Stimulated activated CD4-positive, alpha-beta T cell treated with anti-CD3 and anti-CD28 coated beads, Interleukin-12 subunit alpha, Interleukin-12 subunit beta, amount 100 ng/mL, for 24 hours (primary cell): ENCODE data around the gene TRMT11.
"Not testable (repeated sequence)": the region's sequence is repeated elsewhere in the genome, so short reads cannot be mapped to it uniquely, and the experiment has no call there.

Source experiments
- DNase-seq, 2 experiments: peaks; one replicate each; pipeline ENCODE4 v3.0.0-alpha.2; 2020; ENCODE audit warnings: low read depth in 2 of 2

TRMT11 gene

DNA sequence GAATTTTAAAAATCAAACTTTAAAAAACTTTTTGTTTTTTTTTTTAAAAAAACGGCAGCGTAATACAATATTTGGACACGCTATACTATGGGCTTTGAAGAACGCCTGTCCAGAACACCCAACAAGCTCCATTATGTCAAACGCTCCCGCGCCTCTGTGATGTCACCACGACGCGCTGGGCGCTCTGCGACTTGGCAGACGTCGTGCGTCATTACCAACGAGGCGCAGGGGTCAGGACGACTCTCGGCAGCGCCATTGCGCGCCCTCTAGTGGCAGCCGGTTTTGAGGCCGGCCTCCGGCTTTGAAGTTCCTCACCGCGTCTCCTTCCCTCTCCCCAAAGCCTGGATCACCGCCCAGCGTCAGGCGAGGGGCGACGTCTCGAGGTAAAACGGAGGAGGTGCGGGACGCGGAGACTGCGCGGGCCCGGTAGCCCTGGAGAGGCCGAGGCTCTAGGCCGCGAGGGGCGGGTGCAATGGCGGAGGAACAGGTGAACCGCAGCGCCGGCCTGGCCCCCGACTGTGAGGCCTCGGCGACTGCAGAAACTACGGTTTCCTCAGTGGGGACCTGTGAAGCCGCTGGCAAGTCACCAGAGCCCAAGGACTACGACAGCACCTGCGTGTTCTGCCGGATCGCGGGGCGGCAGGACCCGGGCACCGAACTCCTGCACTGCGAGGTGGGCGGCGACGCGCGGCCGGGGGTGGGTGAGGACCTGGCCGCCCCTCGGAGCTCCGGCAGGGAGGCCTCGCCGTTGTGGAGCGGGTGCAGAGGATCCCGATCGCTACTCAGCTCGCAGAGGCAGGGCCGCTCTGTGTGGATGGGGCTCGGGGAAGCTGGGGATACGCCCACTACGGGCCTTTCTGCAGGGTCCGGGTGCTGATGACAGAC lies 29.6 kb upstream of the TRMT11 start, which contains the start of gene HINT3:
Gene HINT3, plus strand, starts transcription at position 265 of the 885 bp plus-strand sequence. Its CDS starts 208 bp downstream, at position 473.
- peak; percentile 96 to 99 for DNase-seq

DNA sequence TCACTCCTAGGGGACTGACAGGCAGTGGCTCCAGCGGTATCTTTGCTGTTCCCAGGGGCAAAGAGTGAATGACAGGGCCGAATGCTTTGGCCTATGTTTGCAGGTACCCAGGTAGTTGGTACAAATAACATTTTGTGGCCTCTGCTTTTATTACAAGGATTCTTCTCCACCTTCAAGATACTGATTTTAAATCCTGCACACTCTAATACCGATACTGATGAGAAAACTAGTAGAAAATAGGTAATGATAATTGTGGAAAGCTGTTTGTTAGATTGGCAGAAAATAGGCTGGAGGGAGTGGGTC lies 29.0 kb upstream of the TRMT11 start:
- DNase-seq: no peak

DNA sequence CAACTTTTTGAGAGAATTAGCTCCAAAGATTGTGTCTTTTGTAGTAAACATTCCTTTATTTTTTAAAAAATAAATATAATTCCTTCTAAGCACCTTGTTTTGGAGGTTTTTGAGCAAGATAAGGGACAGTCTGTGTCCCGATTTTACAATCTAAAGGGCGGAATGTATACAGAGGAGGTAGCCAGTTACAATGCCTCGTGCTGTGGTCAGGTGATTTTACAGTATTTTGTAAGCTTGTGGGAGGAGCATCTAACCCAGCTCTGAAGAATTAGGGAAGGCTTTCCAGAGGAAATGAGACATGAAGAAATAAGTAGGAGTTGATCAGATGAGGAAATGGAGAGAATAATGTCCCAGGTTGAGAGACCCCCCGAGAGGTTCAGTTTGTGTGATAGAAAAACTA lies 28.5 kb upstream of the TRMT11 start:
- DNase-seq: no peak

DNA sequence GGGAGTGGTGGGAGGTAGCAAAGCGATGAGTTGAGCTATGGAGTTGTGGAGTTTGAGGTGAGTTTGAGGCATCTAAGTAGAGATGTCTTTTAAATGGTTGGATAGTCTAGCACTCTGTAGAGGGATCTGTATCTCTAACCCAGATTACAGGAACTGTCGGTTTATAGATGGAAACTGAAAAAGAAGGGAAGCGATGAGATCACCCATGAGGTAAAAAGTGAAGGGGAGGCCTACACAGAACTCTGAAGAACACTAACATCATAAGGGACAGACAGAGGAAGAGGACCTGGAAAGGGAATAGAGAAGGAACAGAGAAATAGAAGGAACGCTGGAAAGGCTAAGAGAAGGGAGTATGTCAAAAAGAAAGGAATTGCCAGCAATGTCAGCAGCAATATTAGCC lies 27.3 kb upstream of the TRMT11 start:
- DNase-seq: no peak

DNA sequence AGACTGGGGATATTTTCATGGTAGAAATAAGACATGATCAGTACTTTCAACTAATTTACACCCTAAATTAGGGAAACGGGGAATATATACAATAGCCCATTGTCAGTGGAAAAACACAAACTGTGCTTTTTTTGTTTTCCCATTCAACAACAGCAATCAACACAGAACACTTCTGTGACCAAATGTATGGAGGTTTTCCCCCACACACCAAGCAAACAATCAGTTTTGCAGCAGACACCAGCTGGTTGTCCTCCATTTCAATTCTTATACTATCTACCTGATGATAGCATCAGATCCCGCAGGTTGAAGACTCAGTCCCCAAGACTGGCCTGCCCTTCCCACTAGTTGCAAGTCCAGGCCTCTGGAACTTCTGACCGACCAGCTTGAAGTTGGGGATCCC lies 25.2 kb upstream of the TRMT11 start:
- DNase-seq: no peak

DNA sequence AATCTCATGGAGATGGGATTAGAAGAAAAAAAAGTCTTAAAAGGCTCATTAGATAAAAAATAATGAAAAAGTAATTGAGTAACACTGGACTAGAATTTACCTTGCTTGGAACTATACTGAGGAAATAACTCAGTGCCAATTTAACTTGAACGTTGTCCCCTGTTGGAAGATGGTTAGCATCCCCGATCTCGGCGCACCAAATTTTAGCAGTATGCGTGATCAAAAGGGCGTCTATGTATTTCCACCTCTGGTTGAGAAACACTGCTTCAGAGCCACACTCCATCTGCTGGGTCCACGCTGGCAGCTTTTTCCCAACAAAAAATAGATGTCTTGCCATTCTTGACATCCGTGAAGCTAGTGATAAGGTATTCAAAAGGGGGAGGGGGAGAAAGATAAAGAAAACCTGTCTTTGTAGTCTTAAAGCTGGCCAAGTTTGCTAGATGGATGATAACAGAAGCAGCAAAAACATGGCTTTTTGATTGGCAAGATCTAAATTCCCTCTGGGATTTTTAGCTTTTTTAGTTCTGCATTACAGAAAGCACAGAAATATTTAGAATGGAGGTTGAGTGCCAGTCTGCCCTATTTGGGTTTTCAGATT lies 23.3 kb upstream of the TRMT11 start:
- DNase-seq: no peak

DNA sequence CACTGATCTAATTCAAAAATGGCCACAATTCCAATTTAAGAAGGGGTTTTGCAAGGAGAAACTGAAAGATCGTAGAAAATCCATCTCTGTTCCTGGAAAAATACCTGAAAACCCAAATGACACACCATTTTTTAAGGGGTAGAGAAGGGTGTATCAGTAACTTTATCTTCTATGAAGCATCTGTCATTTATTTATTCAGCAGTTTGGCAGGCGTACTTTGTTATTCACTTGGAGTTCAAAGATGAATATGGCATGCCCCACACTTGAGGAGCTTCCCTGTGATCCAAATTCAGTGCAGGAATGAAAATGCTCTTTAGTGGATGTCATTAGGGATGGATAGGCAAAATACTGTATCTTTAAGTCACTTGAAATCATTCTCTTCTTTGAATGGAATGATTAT lies 22.5 kb upstream of the TRMT11 start:
- no peak for DNase-seq

DNA sequence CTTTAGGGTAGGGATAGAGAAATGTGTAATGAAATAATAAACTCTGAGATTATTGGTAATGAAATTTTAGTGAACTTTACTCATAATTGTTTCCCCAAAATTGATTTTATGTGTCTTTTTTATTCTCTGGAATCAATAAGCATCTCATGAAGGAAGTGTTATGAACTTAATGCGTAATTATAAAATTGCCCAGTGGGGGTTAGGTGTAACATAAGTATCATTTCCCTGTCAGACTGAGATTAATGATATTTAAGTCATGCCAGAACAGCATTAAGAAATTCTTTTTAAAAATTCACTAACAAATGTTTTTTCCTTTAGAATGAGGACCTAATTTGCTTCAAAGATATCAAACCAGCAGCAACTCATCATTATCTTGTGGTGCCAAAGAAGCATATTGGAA lies 19.8 kb upstream of the TRMT11 start:
- DNase-seq: no peak

DNA sequence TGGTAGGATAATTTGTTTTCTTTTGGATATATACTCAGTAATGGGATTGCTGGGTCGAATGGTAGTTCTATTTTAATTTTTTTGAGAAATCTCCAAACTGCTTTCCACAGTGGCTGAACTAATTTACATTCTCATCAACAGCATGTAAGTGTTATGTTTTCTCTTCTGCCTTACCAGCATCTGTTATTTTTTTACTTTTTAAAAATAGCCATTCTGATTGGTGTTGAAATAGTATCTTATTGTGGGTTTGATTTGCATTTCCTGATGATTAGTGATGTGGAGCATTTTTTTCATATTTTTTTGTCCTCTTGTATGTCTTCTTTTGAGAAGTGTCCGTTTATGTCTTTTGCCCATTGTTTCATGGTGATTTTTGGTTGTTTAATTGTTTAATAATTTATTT lies 17.8 kb upstream of the TRMT11 start:
- no peak for DNase-seq

DNA sequence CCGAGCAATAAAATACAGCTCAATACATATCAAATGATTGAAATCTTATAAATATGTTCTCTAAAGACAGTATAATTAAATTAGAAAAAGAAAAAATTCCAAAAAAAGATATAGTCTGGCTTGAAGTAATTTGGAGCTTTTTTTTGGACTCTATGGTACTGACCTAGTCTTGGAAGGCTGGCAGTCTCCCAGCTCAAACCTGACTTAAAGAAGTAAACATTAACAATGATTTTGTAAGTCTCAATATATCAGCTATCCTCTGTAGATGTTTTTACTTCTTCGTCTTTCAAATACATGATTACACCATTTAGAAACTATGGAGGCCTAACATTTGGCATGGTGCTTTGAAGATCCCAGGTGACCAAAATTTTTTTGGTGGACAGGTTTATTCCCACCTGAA lies 15.6 kb upstream of the TRMT11 start:
- DNase-seq: no peak

DNA sequence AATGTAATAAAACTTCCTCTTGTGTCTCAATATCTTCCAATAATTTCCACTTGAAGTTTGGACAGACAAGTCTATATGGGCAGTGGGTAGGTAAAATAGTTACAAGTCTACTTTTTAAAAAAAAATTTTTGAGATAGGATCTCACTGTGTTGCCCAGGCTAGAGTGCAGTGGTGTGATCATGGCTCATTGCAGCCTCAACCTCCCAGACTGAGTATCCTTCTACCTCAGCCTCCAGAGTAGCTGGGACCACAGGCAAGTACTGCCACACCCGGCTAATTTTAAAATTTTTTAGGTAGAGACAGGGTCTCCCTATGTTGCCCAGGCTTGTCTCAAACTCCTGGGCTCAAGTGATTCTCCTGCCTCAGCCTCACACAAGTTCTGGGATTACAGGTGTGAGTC lies 13.9 kb upstream of the TRMT11 start:
- not testable (repeated sequence) for DNase-seq

DNA sequence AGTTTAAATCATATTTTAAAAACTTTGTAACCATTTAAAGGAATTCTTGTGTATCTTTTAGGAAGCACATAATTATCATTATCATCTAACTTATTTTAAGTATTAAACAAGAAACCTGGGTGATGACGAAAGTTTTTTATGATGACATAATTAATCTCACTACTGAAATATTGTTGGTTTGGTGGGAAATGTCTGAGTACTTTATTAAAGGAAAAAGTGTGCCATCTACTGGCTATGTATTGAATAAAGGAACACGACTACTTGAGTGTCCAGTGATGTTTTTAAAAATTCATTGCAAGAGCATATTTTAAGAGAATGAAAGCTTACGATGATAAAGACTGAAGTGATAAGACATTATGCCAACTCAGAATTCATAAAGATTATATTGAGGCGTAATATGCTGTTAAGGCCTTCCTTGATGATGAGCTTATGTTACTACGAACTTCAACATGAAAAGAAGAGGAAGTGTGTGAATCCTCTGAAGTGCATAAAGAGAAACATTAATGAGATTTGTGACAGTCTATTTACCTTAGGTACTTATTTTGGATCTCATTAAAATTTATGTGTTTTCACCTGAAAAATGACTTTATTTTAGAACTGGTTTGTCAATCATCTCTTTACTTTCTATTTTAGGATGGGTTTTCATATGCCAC lies 12.0 kb upstream of the TRMT11 start:
- no peak for DNase-seq

DNA sequence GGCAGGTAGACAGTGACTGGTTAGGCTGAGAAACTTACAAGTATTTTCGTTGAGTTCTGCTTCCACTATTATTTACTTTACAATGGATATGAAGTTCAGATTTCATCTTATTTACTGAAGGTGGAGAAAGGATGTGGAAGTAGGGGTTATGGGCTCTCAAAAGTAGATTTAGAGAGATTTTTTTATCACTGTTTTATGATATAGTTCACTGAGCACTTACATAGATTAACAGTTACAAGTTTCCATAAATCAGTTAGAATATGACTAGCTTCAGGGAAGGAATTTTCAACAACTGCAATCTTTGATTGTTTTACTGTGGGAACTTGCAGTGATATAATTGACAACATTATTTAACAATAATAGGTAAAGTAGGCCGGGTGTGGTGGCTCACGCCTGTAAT lies 7.2 kb upstream of the TRMT11 start:
- no peak for DNase-seq

DNA sequence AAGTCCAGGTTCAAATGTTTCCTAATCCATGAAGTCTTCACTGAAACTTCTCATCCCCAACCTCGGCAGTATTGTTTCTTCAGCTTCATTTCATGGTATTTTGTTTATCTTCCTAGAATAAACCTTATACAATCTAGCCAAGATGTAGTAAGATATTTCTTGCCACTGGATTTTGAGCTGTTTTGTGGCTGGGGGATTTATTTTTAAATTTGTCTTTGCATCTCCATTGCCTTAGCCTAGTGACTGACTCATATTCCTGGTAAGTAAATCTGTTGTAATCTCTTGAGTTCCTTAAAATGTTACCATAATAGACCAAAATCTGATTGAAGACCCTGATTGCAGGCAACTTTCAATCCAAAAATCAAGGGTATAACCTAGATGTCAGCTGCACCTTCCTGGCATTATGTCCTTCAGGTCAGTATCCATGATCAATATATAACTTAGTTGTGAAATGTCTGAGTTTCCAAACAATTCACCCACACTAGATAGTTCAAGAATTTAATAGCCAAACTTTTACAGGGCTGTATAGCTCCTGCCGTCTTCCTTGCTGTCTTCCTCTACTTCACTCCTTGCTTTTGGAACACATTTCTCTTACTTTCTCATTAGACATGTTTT lies 4.7 kb upstream of the TRMT11 start:
- DNase-seq: no peak

DNA sequence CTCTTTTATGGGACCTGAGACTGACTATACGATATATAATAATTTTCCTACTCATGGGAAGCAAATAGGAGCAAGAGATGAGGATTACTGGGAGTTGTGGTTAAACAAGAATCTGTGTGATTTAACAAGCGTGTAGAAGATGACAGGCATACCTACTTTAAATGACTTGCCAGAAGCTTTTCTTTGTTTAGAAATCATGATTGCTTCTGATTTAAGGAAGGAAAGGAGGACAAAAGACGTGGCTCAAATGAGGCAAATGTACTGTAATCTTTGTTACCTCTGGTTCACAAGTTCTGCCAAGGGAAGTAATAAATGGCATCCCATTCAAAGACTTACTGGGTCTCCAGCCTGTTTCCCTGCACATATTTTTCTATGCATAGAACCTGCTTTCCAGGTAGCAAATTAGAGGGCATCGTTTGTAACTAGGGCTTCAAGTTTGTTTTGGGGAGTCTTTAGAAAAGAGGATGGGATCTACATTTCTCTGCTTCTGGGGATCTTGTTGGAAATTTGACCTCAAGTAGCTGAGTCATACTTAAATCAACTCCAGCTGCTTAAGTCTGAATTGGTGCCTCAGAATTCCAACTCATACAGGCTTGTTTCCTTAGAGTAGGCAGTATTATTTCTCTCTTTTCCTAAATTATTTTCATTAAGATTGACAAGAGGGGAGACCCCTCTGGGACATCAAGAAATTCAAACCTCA lies 2.9 kb upstream of the TRMT11 start:
- no peak for DNase-seq

DNA sequence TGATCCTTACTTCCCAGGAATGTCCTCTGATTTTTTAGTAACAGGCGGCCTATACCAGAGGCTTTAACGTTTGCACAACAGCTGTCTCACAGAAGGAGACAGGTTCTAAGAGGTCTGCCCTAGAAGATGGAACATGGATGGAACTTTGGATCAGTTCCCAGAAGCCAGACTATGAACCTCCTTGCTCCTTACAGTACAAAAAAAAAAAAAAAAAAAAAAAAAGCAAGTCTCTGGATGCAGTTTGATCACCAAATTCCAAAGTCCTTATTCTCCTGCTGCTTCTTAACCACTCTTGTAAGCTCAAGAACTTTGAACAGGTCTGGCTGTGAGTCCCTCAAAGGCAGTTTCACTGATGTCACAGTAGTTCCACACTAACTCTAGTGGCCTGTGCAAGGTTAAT lies 2.0 kb upstream of the TRMT11 start:
- DNase-seq: no peak

DNA sequence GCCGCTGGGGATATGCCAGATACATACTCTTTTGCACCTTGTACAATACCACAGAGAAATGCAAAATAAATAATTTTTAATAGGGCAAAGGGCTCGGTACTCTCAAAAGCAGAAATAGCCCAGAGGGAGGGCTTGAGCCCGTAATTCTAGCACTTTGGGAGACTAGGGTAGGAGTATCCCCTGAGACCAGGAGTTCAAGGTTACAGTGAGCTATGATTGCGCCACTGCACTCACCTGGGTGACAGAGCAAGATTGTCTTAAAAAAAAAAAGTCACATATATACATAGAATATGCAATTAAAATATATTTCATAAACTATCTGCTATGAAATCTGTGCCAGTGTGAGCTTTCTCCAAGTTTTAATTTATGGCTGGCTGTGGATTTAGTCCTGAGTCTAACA lies 818 bp upstream of the TRMT11 start:
- DNase-seq: no peak

DNA sequence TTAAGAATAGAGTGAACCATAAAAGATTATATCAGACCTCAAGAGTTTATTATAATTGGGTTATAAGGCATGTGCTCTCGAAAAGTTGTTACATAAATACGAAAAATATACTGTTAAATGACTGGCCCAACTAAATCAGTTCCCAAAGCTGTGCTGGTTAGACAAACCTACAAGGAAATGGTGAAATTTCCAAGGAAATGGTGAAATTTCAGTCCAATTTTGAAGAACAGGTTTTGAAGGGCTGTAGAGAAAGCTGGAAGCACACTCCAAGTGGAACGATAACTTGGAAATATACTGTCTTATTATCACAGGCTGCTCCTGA lies 400 bp upstream of the TRMT11 start:
- no peak for DNase-seq

DNA sequence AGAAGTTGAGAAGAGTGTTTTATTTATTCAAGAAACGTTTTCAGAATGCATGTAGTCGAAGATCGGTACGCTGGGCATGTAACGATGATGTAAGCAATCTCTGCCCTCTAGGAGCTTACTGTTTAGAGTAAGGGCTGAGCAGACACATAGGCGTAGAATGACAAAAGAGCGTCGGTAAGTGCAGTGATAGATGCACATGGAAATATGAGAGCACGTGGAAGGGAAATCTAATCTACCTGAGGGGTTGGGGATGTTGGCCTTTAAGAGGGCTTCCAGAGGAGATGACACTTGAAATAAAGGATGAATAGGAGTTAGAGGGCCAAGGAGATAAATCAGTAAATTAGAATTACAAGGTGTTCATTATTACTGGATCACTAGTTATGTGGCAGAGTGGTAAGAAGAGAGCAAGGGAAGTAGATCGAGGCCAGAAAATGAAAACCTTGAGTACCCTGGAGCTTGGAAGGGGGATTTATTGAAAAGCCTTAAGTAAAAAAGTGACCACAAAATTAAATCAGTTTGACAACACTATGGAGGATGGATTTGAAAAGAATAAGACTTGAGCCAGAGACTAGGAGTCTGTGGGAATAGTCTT lies 782 bp downstream of the TRMT11 start:
- no peak for DNase-seq

DNA sequence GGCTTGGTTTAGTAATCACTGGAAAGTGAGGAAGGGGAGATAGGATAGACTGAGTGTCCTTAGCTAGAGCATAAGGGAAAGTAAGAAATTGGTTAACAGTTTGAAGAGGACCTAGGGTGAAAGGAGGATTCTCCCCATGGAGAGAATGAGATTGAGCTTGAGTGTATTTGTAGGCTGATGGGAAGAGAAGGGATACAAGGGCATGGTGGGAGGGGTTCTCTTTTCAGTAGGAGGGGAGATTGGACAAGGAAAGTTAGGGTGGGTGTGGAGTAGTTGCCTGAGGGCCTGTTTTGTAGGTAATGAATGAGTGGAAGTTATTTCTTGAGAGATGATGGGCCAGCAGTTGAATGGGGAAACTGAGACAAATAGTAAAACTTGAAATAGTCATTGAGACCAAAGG lies 1.9 kb downstream of the TRMT11 start:
- no peak for DNase-seq

DNA sequence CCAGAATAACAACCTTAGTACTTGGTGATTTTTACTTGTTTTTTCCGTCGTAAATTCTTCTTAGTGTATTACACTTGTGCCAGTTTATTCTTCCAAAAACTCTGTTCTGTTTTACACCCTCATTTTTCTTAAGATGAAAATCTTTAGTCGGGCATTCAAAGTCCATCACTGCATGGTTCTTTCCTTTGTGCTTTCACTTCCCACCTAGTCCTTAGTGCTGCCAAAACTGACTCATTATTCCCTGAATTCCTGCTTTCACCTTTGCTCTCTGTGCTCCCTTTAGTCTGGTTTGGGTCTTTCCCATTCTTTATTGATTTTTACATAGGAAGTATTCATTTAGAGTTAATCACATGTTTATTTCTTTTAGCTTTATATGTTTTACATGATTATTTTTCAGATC lies 3.3 kb downstream of the TRMT11 start:
- no peak for DNase-seq

DNA sequence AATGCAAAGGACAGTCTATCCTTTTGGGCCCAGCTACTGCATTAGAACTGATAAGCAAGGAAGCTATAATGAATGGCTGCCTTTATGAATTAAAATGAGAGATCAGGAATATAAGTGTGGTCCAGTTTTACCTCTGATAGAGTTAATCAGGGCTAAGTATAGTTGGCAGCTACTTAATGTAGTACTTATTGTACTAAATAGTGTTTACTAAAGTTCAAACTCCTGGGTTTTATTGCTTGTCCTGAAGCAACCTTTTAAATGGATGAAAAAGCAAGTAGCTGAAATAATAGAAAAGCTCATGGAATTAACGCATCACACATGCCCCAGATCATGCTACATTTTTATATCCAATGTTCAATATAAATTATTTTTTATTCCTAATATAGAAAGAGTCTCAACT lies 5.3 kb downstream of the TRMT11 start:
- DNase-seq: no peak
